Epithelial cell of umbilical artery (primary cell): ENCODE data around the gene VPS35L. TPM values are rescaled to one million over a fixed set of nuclear protein-coding genes. Genes with fewer than 3 reads are reported as not detected.

ENCODE experiments used
- total RNA-seq: library from RNA; depleted of rRNA; stranded (reverse); fragments of >200 nt; gene quantifications from 2 replicates; pipeline ENCODE4 v1.2.3, GENCODE V29; 2014

VPS35L gene, protein sequence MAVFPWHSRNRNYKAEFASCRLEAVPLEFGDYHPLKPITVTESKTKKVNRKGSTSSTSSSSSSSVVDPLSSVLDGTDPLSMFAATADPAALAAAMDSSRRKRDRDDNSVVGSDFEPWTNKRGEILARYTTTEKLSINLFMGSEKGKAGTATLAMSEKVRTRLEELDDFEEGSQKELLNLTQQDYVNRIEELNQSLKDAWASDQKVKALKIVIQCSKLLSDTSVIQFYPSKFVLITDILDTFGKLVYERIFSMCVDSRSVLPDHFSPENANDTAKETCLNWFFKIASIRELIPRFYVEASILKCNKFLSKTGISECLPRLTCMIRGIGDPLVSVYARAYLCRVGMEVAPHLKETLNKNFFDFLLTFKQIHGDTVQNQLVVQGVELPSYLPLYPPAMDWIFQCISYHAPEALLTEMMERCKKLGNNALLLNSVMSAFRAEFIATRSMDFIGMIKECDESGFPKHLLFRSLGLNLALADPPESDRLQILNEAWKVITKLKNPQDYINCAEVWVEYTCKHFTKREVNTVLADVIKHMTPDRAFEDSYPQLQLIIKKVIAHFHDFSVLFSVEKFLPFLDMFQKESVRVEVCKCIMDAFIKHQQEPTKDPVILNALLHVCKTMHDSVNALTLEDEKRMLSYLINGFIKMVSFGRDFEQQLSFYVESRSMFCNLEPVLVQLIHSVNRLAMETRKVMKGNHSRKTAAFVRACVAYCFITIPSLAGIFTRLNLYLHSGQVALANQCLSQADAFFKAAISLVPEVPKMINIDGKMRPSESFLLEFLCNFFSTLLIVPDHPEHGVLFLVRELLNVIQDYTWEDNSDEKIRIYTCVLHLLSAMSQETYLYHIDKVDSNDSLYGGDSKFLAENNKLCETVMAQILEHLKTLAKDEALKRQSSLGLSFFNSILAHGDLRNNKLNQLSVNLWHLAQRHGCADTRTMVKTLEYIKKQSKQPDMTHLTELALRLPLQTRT
- 21.4 and 25.2 TPM in 2 replicates for total RNA-seq

DNA sequence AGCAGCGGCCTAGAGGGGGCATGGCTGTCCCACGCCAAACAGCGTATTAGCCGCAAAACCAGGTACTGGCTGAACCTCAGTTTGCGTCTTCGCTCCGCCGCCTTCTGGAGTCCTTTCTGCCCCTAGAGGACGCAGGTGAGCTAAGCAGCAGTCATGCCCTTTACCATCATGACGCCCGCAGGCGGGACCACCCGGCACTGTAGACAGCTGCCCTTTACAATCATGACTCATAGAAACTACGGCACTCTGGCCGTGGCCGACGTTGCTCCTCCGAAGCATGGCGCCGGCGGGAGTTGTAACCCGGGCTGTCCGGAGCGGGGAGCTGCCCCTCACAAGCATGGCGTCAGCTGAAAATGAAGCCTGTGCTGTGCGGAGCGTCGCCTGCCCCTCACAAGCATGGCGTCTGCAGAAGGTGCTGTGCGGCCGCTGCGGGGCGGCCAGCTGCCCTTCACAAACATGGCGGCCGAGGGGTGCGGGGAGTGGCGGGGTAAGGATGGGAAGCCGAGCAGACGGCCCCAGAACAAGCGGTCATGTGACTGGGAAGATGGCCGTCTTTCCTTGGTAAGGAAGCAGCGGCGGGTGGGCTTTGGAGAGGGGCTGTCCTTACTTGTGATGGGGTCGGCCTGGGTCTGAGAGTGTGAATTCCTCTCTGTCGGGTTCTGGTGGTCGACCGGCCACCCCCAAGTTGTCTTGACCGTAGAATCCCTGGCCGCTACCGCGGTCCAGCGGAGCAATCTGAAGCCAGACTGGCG is at the start of gene VPS35L:
VPS35L (plus strand) TSS at position 518 of the 752 bp plus-strand sequence; CDS start at position 545, 27 bp downstream.

DNA sequence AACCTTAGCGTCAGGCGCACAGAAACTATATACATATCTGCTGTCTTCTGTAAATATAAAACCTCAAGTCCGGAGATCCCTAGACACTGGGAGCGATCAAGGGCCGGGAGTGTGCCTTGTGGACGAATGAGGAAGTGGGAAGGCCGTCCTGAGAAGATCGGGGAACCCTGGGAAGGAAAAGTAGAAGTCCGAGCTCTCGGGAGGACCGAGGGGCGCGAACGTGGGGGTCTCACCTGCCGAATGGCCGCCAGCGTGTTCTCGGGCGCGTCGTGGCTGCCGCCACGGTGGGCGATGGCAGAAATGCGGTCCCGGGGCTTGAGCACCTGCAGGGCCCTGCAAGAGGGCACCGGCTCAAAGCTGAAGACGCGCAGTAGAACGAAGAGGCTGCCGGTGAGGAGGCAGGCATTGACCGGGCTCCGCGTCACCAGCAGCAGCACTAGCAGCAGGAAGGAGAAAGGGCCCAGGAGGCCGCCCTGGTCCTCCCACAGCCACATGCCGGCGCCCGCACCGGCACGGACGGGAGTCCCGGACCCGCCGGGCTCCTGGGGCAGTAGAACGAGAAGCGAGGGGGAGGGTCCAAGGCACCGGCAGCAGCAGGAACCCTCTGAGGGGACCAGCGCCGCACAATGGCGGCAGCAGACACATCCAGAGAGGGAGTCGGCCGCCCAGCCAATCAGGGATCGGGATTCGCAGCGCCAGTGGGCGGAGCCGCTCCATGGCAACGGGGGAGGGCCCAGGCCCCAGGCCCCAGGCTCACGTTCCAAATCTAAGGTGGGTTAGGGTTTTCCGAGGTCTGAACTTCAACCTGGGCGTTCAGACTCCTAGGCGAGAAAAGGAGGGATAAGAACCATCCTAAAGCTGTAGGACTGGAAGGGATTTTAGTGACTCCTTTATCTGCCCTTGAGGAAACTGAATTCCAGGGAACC is 33.8 kb upstream of the VPS35L start, which contains the start of gene GDE1:
GDE1 (minus strand) TSS at position 628 of the 926 bp plus-strand sequence; CDS start at position 494, 134 bp downstream.

DNA sequence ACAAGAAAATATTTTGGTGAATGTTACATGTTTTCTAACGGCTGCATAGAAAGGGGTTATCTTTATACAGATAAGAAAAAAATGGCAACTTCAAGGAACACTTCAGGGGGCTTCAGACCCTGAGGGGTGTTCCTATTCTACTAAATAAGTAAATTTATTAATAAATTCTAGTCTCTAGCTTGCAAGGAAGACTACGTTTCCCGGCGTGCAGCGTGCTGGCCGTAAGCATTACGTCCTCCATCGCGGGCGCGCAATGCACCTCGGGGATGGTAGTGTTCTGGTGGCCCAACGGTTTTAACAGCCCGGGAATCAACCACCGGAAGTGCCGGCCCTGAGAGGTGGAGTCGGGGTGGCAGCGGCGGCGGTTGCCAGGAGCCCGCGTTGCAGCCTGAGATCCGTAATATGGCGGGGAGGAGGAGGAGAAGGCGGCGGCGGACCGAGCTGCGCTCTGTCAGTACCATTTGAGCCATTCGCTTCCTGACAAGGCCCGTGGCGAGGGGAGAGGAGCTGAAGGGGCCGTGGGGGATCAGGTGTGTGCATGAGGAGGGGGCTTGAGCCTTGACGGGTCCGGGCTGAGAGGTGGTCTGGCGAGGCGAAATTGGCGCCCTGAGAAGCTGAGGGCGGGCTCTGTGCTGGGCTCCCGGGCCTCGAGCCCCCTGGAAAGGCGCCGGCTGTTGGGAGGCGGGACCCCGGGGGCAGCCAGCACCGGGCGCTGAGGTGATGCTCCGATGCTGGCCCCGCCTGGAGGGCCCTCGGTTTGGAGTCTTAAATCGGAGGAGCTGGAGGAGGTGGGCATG is 31.7 kb upstream of the VPS35L start, which contains the start of gene CCP110:
CCP110 (plus strand) TSS at position 384 of the 797 bp plus-strand sequence. CDS start 3,940 bp downstream, outside the sequence.

DNA sequence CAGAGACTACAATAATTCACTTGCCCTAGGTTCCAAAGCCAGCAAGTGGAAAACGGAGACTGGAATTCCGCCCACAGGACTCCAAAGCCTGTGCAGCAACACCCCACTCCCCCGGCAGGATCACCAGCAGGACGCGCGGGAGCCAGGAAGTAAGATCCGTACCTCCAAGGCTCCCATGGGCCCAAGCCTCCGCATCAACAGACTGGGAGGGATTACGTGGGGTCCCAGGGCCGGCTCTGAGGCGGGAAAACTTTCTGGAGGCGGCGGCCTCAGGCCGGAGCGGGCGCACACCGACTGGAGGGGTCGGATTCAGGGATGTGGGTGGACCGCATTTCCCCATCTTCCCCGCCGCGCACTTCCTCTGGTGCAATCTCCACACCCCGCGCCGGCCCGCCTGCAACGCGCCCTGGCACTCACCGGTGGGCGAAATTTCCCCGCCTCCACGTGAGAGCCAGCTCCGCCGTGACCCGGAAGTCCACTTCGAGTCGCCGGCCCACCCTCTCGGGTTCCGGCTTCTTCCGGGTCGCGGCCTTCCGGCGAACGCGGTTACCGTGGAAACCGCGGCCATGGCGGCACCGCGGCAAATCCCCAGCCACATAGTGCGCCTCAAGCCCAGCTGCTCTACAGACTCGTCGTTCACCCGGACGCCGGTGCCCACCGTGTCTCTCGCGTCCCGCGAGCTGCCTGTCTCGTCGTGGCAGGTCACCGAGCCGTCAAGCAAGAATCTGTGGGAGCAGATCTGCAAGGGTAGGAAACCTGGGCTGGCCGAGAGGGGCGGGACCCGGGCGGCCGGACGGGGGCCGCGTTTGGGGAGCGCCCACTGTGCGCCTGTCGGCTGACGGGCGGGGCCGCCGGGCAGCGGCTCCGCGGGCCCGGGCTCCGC is 162.5 kb downstream of the VPS35L start, which contains the start of the genes IQCK and KNOP1:
IQCK (plus strand) TSS at position 531 of the 883 bp plus-strand sequence; CDS start at position 567, 36 bp downstream.
KNOP1 (minus strand) TSS at position 487 of the 883 bp plus-strand sequence. CDS start 3,192 bp downstream, outside the sequence.

Other genes starting within 250 kb of the VPS35L start
- not detected in 2 replicates for gene TMC5, start 137.8 kb upstream of the VPS35L start, total RNA-seq
- 50.7 and 60.6 TPM in 2 replicates for gene GDE1, start 33.6 kb upstream of the VPS35L start, total RNA-seq
- gene CCP110, start 31.8 kb upstream of the VPS35L start, total RNA-seq = 9.7 and 16.4 TPM in 2 replicates
- gene KNOP1, start 162.5 kb downstream of the VPS35L start, total RNA-seq = 20.8 and 25.1 TPM in 2 replicates
- 8.1 and 10.7 TPM in 2 replicates for gene IQCK, start 162.6 kb downstream of the VPS35L start, total RNA-seq